ENCODE results near the gene CCDC85C.
"Not testable (repeated sequence)": the region's sequence is repeated elsewhere in the genome, so short reads cannot be mapped to it uniquely, and the experiment has no call there.

Gene CCDC85C

GRCh38 chr14:99603471-99604277 is at the start of gene CCDC85C:
TSS of gene CCDC85C (minus strand) at chr14:99604207. CDS start at chr14:99603959, 248 bp downstream.
- FAIRE-seq = no peak

- no peak for FAIRE-seq
Measured at GRCh38 chr14:99651953-99652746, 48.1 kb upstream of the CCDC85C start.

DNA sequence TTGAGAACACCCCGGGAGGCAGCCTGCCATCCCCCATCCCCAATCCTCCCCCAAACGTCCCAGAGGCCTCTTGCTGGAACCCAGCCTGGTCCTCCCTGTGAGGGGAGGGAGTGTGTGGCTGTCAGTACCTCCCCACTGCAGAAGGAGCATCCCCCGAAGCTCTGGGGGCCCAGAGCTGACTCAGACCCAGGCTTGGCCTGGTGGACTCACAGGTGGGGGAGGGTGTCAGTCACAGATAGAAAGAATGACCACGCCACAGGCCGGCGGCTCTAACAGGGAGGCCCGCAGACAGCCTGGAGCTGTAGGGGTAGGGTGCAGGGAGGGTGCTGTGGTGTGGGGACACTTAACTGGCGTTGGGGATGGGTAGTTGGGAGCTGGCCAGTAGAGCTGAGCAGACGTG is 46.2 kb upstream of the CCDC85C start:
- FAIRE-seq = no peak

GRCh38 chr14:99649643-99650042 is 45.6 kb upstream of the CCDC85C start:
- no peak for FAIRE-seq

GRCh38 chr14:99649219-99649618 is 45.2 kb upstream of the CCDC85C start:
- FAIRE-seq = no peak

DNA sequence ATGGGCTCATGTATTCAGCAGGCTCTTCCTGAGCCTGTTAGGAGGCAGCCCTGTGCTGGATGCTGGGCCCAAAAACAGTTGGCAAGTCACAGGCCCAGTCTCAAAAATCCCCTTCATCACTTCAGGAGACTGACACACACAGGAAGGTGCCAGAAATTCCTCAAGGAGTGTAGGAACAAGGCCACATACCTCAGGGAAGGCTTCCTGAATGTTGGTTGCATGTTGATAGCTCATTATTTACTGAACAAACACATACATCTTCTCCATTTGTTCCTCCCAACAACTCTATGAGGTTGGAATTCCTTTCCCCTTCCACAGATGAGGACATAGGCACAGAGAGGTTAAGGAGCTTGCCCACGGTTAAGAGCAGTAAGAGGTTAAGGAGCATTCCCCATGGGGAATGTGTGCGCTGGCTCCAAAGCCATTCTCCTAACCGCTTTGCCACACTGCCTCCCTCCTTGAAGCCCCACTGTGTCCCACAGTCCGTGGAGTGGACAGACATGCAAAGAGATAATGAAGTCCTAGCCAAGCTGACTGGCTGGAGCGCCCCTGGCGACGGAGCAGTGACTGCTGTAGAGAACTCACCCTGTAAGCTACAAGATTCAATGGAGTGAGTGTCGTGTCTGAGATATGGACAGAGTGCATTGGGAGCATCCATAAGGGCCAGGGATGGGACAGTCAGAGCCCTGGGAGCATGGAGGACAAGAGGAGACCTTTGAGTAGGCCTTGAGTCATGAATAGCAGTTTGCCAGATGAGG is 44.2 kb upstream of the CCDC85C start:
- no peak for FAIRE-seq

DNA sequence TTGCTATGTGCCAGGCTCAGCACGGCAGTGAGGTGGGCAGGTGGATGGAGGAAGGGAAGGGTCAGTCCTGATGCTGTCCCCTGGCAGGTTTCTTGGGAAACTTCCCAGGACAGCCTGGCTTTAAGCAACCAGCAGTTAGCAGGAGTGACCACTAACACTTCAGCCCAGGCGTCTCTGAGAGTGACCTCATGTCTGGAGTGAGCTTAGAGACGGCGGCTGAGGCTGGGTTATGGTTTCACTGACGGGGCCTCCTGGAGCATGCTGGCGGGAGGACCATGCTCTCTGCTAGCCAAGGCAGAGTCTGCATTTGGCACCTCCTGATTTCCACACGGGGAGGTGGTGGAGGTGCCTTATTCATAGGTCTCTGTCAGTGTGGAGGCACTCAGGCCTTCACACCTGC is 43.4 kb upstream of the CCDC85C start:
- FAIRE-seq = no peak

GRCh38 chr14:99645545-99646505 is 41.8 kb upstream of the CCDC85C start:
- no peak for FAIRE-seq

DNA sequence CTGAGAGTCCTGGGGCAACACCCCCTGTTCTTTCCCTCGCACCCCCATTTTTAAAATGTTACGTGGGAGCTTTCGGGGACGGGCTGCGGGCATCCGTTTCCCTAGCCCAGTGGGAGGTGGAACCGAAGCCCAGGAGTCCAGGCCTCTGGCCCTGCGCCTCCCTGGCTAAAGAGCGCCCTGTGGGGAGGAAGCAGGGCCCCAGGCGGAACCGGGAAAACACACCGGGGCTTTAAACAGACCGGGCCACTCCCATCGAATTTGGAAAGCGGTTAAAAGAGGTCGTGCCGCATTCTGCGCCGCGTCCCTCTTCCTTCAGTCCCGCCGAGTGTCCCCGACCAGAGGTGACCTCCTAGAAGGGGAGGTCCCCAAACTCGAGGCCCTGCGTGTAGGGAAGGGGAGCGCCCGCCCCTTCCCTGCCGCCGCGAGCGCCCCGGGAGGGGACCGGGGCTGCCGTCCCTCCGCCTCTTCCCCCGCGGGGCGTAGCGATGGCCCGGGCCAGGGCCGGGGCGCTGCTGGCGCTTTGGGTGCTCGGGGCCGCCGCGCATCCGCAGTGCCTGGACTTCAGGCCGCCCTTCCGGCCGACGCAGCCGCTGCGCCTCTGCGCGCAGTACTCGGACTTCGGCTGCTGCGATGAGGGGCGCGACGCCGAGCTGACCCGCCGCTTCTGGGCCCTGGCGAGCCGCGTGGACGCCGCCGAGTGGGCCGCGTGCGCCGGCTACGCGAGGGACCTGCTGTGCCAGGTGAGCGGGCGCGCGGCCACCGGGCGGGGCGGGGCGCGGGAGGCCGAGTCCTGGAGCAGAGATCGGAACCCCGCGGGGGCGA is 40.9 kb upstream of the CCDC85C start, which contains the start of gene HHIPL1:
HHIPL1 (plus strand) TSS at position 407 of the 822 bp plus-strand sequence; CDS start at position 486, 79 bp downstream.
- FAIRE-seq = no peak

GRCh38 chr14:99644035-99644587 is 40.1 kb upstream of the CCDC85C start:
- no peak for FAIRE-seq

- no peak for FAIRE-seq
Measured at GRCh38 chr14:99643343-99643742, 39.3 kb upstream of the CCDC85C start.

GRCh38 chr14:99642771-99643170 is 38.8 kb upstream of the CCDC85C start:
- not testable (repeated sequence) for FAIRE-seq

DNA sequence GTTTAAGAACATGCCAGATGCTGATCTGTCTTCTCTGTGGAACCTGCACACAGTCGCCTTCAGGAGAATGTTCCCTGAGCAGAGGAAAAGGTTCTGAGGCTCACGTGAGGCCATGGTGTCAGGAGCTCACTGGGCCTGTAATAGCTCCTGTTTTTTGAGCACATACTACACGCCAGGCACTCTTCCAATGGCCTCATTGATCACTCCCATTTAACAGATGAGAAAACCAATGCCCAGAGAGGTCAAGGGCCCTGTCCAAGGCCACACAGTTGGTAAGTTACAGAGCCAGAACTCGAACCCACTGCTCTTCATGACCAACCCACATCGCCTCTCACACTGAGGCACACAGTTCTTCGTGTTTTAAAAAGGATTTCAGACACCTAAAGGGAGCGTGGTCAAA is 33.6 kb upstream of the CCDC85C start:
- no peak for FAIRE-seq

- no peak for FAIRE-seq
Measured at GRCh38 chr14:99636487-99636886, 32.5 kb upstream of the CCDC85C start.

DNA sequence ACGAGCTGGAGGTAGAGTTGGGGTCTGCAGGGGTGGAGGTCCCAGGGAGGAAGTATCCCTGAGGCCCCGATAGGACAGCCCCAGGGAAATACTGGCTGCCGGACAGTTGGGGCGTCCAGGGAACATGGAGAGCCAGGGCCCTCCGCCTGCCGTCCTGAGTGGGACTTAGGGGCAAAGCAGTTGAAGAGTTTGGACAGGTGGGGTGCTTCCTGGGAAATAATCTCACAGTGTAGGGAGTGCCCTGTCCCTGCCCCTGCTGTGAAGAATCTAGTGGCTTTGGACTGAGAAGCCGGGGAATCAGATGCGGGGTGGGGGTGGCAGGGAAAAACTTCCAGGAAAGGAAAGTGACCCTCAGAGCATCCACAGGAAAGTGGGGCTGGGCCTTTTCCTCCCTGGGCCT is 31.1 kb upstream of the CCDC85C start:
- no peak for FAIRE-seq

DNA sequence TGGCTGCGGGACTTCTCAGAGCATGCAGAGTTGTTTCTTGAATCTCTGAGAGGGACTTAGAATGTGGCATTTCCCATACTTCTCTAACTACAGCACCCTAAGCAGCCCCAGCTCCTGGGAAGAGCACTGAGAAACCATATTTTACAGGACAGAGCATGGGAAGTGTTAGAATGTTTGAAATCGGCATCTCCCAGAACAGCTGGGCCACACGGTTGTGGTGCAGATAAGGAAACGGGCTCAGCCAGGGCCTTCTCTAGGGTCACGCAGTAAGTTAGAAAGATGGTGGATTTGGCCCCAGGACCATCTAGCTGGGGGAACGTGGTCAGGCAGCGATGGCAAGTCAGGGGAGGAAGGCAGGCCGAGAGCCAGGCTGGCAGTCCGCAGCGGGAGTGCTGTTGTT is 30.4 kb upstream of the CCDC85C start:
- FAIRE-seq = no peak

DNA sequence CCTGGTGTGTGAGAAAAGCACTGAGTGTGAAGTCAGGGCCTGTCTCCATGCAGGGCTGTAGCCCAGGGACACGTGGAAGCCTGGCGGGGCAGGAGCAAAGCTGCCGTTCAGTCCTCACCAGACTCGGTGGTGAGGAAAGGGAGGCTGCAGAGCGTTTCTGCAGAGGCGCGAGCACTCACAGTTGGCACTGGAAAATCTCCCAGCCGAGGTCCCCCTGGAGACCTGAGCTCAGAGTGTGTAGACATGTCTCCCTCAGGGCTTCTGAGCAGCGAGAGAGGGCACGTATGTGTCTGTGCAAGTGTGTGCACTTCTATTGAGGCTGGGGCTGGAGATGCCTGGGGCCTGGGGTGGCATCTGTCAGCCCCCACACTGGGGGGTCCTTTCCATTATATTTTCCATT is 29.9 kb upstream of the CCDC85C start:
- no peak for FAIRE-seq

DNA sequence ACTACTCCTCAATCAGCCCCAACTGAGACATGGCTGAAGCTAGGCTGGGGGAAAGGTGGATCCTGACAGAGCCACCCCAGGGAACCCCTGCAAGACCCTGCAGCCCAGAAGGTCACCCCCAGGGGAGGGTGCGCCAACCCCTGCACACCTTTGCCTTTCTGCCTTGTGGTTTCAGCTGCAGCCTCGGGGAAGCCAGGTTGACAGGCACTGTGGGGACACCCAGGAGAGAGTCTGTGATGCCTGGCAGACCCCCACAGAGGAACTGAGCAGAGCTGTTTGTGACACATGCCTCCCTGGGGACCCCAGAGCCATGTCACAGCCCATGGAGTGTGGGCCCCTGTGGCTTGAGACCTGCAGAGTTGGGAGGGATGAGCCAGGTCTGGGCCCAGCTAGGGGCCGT is 29.1 kb upstream of the CCDC85C start:
- FAIRE-seq = no peak

GRCh38 chr14:99632410-99633035 is 28.5 kb upstream of the CCDC85C start:
- FAIRE-seq = no peak

- no peak for FAIRE-seq
Measured at GRCh38 chr14:99630202-99630601, 26.2 kb upstream of the CCDC85C start.
